Tibial nerve (tissue), 4 donors: ENCODE data around the gene TCTN3.

ENCODE experiments used
- EP300 ChIP-seq, 2 donors: sonication (generic); formaldehyde crosslinking; IDR thresholded peaks; one replicate each; pipeline ENCODE4 v1.6.1; 2017; ENCODE audit warnings: antibody characterized with exemption in 2 of 2, mild to moderate bottlenecking in 1 of 2
- POLR2A ChIP-seq, 2 donors: fragments of 450-650 bp; IDR thresholded peaks; one replicate each; pipeline ENCODE4 v1.6.1; 2017; ENCODE audit warnings: antibody characterized with exemption in 2 of 2, mild to moderate bottlenecking in 2 of 2, moderate library complexity in 2 of 2
- TF ChIP-seq, protein P1 (sequence below), 5 experiments: fragments of 200-600 bp in 3 of 5; fragments of 450-650 bp in 2 of 5; sonication (generic) in 3 of 5; IDR thresholded peaks; one replicate each; pipeline ENCODE4 v1.5.1; 2016 to 2019; ENCODE audit warnings: antibody characterized with exemption in 5 of 5, mild to moderate bottlenecking in 3 of 5, moderate library complexity in 2 of 5

DNA sequence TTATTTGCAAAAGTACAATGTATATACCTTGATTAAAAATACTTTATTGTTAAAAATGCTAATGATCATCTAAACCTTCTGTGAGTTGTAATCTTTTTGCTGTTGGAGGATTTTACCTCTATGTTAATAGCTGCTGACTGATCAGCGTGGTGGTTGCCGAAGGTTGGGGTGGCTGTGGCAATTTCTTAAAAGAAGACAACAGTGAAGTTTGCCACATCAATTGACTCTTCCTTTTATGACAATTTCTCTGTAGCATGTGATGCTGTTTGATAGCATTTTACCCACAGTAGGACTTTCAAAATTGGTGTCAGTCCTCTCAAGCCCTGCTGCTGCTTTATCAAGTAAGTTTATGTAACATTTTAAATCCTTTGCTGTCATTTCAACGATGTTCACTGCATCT, 45.3 kb upstream of the TCTN3 start:
- TF ChIP-seq, protein P1, sequence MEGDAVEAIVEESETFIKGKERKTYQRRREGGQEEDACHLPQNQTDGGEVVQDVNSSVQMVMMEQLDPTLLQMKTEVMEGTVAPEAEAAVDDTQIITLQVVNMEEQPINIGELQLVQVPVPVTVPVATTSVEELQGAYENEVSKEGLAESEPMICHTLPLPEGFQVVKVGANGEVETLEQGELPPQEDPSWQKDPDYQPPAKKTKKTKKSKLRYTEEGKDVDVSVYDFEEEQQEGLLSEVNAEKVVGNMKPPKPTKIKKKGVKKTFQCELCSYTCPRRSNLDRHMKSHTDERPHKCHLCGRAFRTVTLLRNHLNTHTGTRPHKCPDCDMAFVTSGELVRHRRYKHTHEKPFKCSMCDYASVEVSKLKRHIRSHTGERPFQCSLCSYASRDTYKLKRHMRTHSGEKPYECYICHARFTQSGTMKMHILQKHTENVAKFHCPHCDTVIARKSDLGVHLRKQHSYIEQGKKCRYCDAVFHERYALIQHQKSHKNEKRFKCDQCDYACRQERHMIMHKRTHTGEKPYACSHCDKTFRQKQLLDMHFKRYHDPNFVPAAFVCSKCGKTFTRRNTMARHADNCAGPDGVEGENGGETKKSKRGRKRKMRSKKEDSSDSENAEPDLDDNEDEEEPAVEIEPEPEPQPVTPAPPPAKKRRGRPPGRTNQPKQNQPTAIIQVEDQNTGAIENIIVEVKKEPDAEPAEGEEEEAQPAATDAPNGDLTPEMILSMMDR (IDR thresholded peaks at IDR 0.05) = no peak
- TF ChIP-seq POLR2A (IDR thresholded peaks at IDR 0.05) = no peak
- TF ChIP-seq EP300 (IDR thresholded peaks at IDR 0.05) = no peak
